Measurements from ENCODE around the gene KCNAB1. TPM values are rescaled to one million over a fixed set of nuclear protein-coding genes. Genes with fewer than 3 reads are reported as not detected.
"Not testable (repeated sequence)": the region's sequence is repeated elsewhere in the genome, so short reads cannot be mapped to it uniquely, and the experiment has no call there.

Gene KCNAB1
- total RNA-seq, 1 donor from 2014 or later = 2.4 TPM

DNA sequence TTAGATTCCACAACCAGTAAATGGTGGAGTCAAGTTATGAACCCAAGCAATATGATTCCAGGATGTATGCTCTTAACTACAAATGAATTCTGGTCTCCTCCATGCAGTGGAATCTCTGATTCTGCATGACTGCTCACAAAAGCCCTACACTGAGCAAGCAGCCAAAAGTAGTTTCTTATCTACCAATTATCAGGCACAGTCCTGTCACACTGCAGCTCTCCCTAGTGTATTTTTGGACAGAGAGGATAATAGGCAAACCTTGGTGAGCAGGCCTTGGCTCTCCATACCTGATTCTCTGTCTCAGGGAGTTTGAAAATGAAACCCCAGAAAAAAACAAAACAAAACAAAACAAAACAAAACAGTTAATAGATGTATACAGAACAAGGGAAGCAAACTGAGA, 438.0 kb downstream of the KCNAB1 start:
- H3K27me3 ChIP-seq (ENCODE audit: low read depth) = no peaks in the 10 kb centered on the region
- H3K4me1 ChIP-seq = peaks cover 35% of the 10 kb centered on the region
- TF ChIP-seq, protein P1, sequence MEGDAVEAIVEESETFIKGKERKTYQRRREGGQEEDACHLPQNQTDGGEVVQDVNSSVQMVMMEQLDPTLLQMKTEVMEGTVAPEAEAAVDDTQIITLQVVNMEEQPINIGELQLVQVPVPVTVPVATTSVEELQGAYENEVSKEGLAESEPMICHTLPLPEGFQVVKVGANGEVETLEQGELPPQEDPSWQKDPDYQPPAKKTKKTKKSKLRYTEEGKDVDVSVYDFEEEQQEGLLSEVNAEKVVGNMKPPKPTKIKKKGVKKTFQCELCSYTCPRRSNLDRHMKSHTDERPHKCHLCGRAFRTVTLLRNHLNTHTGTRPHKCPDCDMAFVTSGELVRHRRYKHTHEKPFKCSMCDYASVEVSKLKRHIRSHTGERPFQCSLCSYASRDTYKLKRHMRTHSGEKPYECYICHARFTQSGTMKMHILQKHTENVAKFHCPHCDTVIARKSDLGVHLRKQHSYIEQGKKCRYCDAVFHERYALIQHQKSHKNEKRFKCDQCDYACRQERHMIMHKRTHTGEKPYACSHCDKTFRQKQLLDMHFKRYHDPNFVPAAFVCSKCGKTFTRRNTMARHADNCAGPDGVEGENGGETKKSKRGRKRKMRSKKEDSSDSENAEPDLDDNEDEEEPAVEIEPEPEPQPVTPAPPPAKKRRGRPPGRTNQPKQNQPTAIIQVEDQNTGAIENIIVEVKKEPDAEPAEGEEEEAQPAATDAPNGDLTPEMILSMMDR (IDR thresholded peaks at IDR 0.05; ENCODE audit: borderline replicate concordance) = no peak
- no peak overlapping the region for H3K4me3 ChIP-seq
- no peaks in the 10 kb centered on the region for H3K9me3 ChIP-seq (replicated peaks)
- H3K36me3 ChIP-seq = no peaks in the 10 kb centered on the region
- DNase-seq = no peak
- intact Hi-C loops (cut with micrococcal nuclease) = loop anchor here (10.0 kb wide), 1 partner anchor 116 kb away; the partner anchor contains the start of gene TIPARP
- peak overlapping the region; percentile 70 for H3K27ac ChIP-seq (replicated peaks)

DNA sequence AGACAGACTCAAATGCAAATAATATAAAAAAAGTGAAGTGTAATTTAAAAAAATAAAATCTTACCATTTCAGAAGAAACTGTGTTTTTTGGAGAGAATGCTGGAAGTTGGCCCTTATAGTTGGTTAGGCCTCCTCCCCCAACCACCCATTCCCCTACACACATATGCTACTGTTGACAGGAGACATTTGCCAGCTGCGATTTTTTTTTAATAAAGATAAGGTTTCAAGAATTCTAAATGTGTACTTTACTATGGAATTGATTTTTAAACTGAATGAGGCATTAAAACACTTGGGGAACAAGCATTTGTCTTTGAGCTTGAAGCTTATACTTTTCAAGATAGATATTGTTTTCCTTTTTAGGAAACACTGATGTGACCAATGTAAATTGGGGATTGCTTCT, 438.9 kb downstream of the KCNAB1 start:
- H3K36me3 ChIP-seq = no peaks in the 10 kb centered on the region
- H3K27ac ChIP-seq (replicated peaks) = peak overlapping the region; percentile 70
- H3K9me3 ChIP-seq (replicated peaks) = no peaks in the 10 kb centered on the region
- H3K4me3 ChIP-seq = no peak overlapping the region
- H3K27me3 ChIP-seq (ENCODE audit: low read depth) = no peaks in the 10 kb centered on the region
- no peak for DNase-seq
- TF ChIP-seq, protein P1 (IDR thresholded peaks at IDR 0.05; ENCODE audit: borderline replicate concordance) = no peak
- intact Hi-C loops (cut with micrococcal nuclease) = loop anchor here (10.0 kb wide), 1 partner anchor 115 kb away; the partner anchor contains the start of gene TIPARP
- peaks cover 26% of the 10 kb centered on the region for H3K4me1 ChIP-seq

DNA sequence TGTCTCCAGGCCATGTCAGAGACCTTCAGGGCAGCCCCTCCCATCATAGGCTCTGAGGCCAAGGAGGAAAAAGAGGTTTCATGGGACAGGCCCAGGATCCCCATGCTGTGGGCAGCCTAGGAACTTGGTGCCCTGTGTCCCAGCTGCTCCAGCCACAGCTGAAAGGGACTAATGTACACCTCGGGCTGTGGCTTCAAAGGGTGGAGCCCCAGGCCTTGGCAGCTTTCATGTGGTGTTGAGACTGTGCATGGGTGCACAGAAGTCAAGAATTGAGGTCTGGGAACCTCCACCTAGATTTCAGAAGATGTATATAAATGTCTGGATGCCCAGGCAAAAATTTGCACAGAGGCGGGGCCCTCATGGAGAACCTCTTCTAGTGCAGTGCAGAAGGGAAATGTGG, 441.2 kb downstream of the KCNAB1 start:
- no peak overlapping the region for H3K4me3 ChIP-seq
- H3K4me1 ChIP-seq = peaks cover 15% of the 10 kb centered on the region
- DNase-seq = no peak
- no peaks in the 10 kb centered on the region for H3K27me3 ChIP-seq (ENCODE audit: low read depth)
- H3K27ac ChIP-seq (replicated peaks) = no peak overlapping the region
- no peaks in the 10 kb centered on the region for H3K36me3 ChIP-seq
- intact Hi-C loops (cut with micrococcal nuclease) = no loop called here
- H3K9me3 ChIP-seq (replicated peaks) = no peaks in the 10 kb centered on the region
- TF ChIP-seq, protein P1 (IDR thresholded peaks at IDR 0.05; ENCODE audit: borderline replicate concordance) = no peak

DNA sequence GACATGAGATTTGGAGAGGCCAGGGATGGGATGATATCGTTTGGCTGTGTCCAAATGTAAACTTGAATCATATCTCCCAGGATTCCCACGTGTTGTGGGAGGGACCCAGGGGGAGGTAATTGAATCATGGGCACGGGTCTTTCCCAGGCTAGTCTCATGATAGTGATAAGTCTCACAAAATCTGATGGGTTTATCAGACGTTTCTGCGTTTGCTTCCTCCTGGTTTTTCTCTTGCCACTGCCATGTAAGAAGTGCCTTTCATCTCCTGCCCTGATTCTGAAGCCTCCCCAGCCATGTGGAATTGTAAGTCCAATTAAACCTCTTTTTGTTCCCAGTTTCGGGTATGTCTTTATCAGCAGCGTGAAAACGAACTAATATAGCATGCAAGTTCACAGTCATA, 442.1 kb downstream of the KCNAB1 start:
- DNase-seq; H3K36me3 ChIP-seq; H3K27ac ChIP-seq (replicated peaks); H3K9me3 ChIP-seq (replicated peaks); H3K4me3 ChIP-seq; H3K27me3 ChIP-seq (ENCODE audit: low read depth); intact Hi-C loops (cut with micrococcal nuclease): not testable (repeated sequence)
- peaks cover 15% of the 10 kb centered on the region for H3K4me1 ChIP-seq

DNA sequence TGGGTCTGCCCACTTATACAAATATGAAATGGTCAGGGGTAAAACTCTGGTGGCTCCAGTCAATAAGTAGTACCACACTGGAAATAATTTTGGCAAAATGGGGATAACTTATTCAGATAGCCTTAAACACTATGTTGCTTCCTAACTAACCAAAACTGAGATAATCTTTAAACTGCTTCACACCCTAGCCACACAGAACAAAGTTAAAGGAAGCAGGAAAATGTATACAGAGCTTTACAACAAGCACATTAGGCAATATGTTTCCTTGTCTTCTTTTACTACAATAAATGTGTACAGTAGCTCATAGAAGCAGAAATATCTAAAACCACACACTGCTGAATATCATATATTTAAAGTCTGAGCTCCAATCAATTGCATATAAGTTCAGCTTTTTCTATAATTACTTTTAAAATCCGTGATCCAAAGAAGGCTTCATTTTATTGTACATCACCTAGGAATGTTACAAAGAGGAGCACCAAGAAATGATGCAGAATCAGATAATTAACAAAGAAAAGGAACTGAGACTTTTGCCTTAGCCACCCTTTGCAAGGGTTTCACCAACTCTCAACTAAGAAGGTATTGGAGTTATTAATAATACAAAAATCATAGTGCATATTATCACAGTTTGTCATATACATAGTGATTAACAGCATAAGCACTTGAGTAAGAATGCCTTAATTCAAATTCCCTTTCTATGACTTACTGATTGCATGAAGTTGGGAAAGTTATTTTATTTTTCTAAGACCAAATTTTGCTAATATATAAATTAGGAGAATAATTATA, 443.7 kb downstream of the KCNAB1 start:
- no peak for DNase-seq
- H3K4me1 ChIP-seq = peaks cover 9% of the 10 kb centered on the region
- no peaks in the 10 kb centered on the region for H3K36me3 ChIP-seq
- H3K27me3 ChIP-seq (ENCODE audit: low read depth) = no peaks in the 10 kb centered on the region
- TF ChIP-seq, protein P1 (IDR thresholded peaks at IDR 0.05; ENCODE audit: borderline replicate concordance) = no peak
- no peak overlapping the region for H3K4me3 ChIP-seq
- intact Hi-C loops (cut with micrococcal nuclease) = no loop called here
- no peak overlapping the region for H3K27ac ChIP-seq (replicated peaks)
- no peaks in the 10 kb centered on the region for H3K9me3 ChIP-seq (replicated peaks)

DNA sequence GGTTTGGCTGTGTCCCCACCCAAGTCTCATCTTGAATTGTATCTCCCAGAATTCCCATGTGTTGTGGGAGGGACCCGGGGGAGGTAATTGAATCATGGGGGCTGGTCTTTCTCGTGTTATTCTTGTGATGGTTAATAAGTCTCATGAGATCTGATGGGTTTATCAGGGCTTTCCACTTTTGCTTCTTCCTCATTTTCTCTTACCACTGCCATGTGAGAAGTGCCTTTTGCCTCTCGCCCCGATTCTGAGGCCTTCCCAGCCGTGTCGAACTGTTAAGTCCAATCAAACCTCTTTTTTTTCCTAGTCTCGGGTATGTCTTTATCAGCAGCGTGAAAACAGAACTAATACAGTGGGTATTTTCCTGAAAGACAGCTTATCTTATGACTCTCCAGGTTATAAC, 448.6 kb downstream of the KCNAB1 start:
- H3K27ac ChIP-seq (replicated peaks); H3K36me3 ChIP-seq; H3K9me3 ChIP-seq (replicated peaks); H3K4me1 ChIP-seq; intact Hi-C loops (cut with micrococcal nuclease); H3K27me3 ChIP-seq (ENCODE audit: low read depth); DNase-seq; H3K4me3 ChIP-seq: not testable (repeated sequence)

DNA sequence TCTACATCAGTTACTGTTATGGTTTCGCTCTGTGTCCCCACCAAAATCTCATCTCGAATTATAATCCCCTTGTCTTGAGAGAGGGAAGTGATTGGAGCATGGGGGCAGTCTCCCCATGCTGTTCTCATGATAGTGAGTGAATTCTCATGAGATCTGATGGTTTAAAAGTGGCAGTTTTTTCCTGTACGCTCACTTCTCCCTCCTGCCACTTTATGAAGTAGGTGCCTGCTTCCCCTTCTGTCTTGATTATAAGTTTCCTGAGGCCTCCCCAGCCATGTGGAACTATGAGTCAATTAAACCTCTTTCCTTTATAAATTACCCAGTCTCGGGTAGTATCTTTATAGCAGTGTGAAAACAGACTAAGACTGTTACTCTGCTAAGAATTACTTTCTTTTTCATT, 449.5 kb downstream of the KCNAB1 start:
- DNase-seq; H3K27ac ChIP-seq (replicated peaks); H3K4me3 ChIP-seq; H3K27me3 ChIP-seq (ENCODE audit: low read depth); H3K36me3 ChIP-seq; intact Hi-C loops (cut with micrococcal nuclease); H3K4me1 ChIP-seq; H3K9me3 ChIP-seq (replicated peaks): not testable (repeated sequence)
